Smooth muscle cell (in vitro differentiated cells): Measurements from ENCODE around the gene SIVA1. TPM values are rescaled to one million over a fixed set of nuclear protein-coding genes. Genes with fewer than 3 reads are reported as not detected.

Source experiments
- DNase-seq: peaks from one replicate; lab custom pipeline; 2025; ENCODE audit not compliant: unreplicated experiment; lab: John Stamatoyannopoulos, UW
- H2AFZ ChIP-seq: fragments of 200-600 bp; sonication (generic); 2 replicates; pipeline ENCODE4 v1.6.0; 2016; ENCODE audit warnings: antibody characterized with exemption, low read depth, mild to moderate bottlenecking
- H3F3A ChIP-seq: fragments of 200-600 bp; sonication (generic); 2 replicates; pipeline ENCODE4 v1.6.0; 2017; ENCODE audit warnings: antibody characterized with exemption, low read depth
- H3K27ac ChIP-seq: fragments of 200-600 bp; sonication (generic); 2 replicates; pipeline ENCODE4 v1.5.1; 2016; ENCODE audit warnings: low read depth, mild to moderate bottlenecking
- H3K27me3 ChIP-seq: fragments of 200-600 bp; sonication (generic); 2 replicates; pipeline ENCODE4 v1.6.1; 2016; ENCODE audit warnings: low read depth, mild to moderate bottlenecking
- H3K36me3 ChIP-seq: fragments of 200-600 bp; sonication (generic); 2 replicates; pipeline ENCODE4 v1.5.1; 2016; ENCODE audit warnings: low read depth
- H3K4me1 ChIP-seq: fragments of 200-600 bp; sonication (generic); 2 replicates; pipeline ENCODE4 v1.5.1; 2016; ENCODE audit warnings: low read depth
- H3K4me2 ChIP-seq: fragments of 200-600 bp; sonication (generic); 2 replicates; pipeline ENCODE4 v1.6.0; 2016; ENCODE audit warnings: mild to moderate bottlenecking
- H3K4me3 ChIP-seq: fragments of 200-600 bp; sonication (generic); 2 replicates; pipeline ENCODE4 v1.5.1; 2016; ENCODE audit warnings: mild to moderate bottlenecking
- H3K79me2 ChIP-seq: fragments of 200-600 bp; sonication (generic); 2 replicates; pipeline ENCODE4 v1.6.0; 2016; ENCODE audit warnings: low read depth, mild to moderate bottlenecking
- H3K9ac ChIP-seq: fragments of 200-600 bp; sonication (generic); 2 replicates; pipeline ENCODE4 v1.6.0; 2016; ENCODE audit warnings: low read depth
- H3K9me3 ChIP-seq: fragments of 200-600 bp; sonication (generic); replicated peaks from 2 replicates; pipeline ENCODE4 v1.5.1; 2016; ENCODE audit warnings: low read depth
- H4K20me1 ChIP-seq: fragments of 200-600 bp; sonication (generic); 2 replicates; pipeline ENCODE4 v1.6.0; 2016; ENCODE audit warnings: low read depth
- WGBS: methylation state at CpG from one replicate; pipeline ENCODE4 v1.1.7; 2016; ENCODE audit warnings: low lambda C conversion rate; 5-methylcytosine and 5-hydroxymethylcytosine counted together
- polyA plus RNA-seq: library from polyadenylated mRNA; unstranded; fragments of >200 nt; fragmentation: Nextera tagmentation; extraction: Ambion mirVana; gene quantifications from 2 replicates; pipeline ENCODE4 v1.2.1, GENCODE V29; 2016
- total RNA-seq: library from RNA; depleted of rRNA; stranded (reverse); fragments of >200 nt; gene quantifications from 2 replicates; pipeline ENCODE4 v1.2.3, GENCODE V29; 2014
- TF ChIP-seq, protein P1 (sequence below): fragments of 200-600 bp; sonication (generic); IDR thresholded peaks from 2 replicates; pipeline ENCODE4 v1.5.1; 2017; ENCODE audit warnings: borderline replicate concordance, mild to moderate bottlenecking, antibody characterized with exemption; ENCODE audit not compliant: insufficient read depth, poor library complexity, severe bottlenecking

Gene SIVA1
- total and polyA plus RNA-seq, 2 experiments from 2014 or later = 78.5 to 118 TPM

DNA sequence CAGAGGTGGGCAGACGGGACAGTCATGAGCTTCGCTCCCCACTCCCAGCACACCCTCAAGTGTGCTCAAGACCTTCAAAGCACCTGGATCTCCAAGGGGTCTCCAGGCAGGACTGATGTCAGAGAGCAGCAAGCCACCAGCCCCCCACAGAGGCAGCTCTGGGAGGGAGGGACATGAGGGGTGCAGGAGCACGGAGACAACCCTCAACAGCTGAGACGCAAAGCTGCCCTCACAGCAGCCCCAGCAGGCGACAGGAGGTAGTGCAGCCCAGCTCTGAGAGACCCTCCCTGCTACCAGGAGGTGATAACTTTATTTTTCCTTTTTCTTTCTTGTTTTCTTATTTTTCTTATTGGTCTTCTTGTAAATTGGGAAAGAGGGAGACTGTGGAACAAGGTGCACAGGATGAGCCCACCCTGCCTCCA is 17.9 kb downstream of the SIVA1 start:
- 100% methylated on average over 5 of the region's 5 CpGs for WGBS
- TF ChIP-seq, protein P1, sequence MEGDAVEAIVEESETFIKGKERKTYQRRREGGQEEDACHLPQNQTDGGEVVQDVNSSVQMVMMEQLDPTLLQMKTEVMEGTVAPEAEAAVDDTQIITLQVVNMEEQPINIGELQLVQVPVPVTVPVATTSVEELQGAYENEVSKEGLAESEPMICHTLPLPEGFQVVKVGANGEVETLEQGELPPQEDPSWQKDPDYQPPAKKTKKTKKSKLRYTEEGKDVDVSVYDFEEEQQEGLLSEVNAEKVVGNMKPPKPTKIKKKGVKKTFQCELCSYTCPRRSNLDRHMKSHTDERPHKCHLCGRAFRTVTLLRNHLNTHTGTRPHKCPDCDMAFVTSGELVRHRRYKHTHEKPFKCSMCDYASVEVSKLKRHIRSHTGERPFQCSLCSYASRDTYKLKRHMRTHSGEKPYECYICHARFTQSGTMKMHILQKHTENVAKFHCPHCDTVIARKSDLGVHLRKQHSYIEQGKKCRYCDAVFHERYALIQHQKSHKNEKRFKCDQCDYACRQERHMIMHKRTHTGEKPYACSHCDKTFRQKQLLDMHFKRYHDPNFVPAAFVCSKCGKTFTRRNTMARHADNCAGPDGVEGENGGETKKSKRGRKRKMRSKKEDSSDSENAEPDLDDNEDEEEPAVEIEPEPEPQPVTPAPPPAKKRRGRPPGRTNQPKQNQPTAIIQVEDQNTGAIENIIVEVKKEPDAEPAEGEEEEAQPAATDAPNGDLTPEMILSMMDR = peak; percentile 44
- H3K4me2 ChIP-seq = no peak overlapping the region
- no peak overlapping the region for H3K4me3 ChIP-seq
- no peaks in the 10 kb centered on the region for H3K79me2 ChIP-seq
- no peak overlapping the region for H2AFZ ChIP-seq
- no peak for DNase-seq
- H3K4me1 ChIP-seq = peaks cover 5% of the 10 kb centered on the region
- peaks cover 5% of the 10 kb centered on the region for H3F3A ChIP-seq
- no peak overlapping the region for H3K9ac ChIP-seq
- H4K20me1 ChIP-seq = peaks cover 5% of the 10 kb centered on the region
- H3K27me3 ChIP-seq = no peaks in the 10 kb centered on the region
- no peaks in the 10 kb centered on the region for H3K9me3 ChIP-seq
- no peaks in the 10 kb centered on the region for H3K36me3 ChIP-seq
- H3K27ac ChIP-seq = no peak overlapping the region

DNA sequence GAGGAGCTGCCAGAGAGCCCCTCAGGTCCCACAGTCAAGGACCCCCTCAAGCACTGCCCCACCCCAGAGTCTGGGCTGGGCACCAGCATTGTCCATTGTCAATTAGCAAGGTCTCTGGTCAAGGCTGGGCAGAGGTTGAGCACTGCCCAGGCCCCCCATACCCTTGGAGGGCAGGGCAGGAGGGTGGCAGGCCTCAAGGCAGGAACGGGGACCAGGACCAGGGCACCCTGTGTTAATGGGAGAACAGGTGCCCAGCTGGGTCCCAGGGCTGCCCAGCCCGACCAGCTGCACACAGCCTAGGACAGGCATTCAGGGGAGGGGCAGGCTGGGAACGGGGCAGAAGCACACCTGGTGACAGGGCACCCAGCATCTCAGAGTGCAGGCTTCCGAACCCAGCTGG is 18.4 kb downstream of the SIVA1 start:
- no peaks in the 10 kb centered on the region for H3K79me2 ChIP-seq
- H3K4me1 ChIP-seq = peaks cover 5% of the 10 kb centered on the region
- H3K27ac ChIP-seq = no peak overlapping the region
- H3K27me3 ChIP-seq = no peaks in the 10 kb centered on the region
- peaks cover 10% of the 10 kb centered on the region for H4K20me1 ChIP-seq
- no peak for DNase-seq
- H3F3A ChIP-seq = peaks cover 5% of the 10 kb centered on the region
- WGBS = 100% methylated on average over 4 of the region's 4 CpGs
- TF ChIP-seq, protein P1 = no peak
- no peaks in the 10 kb centered on the region for H3K36me3 ChIP-seq
- no peak overlapping the region for H2AFZ ChIP-seq
- no peaks in the 10 kb centered on the region for H3K9me3 ChIP-seq
- no peak overlapping the region for H3K4me3 ChIP-seq
- H3K9ac ChIP-seq = no peak overlapping the region
- no peak overlapping the region for H3K4me2 ChIP-seq

DNA sequence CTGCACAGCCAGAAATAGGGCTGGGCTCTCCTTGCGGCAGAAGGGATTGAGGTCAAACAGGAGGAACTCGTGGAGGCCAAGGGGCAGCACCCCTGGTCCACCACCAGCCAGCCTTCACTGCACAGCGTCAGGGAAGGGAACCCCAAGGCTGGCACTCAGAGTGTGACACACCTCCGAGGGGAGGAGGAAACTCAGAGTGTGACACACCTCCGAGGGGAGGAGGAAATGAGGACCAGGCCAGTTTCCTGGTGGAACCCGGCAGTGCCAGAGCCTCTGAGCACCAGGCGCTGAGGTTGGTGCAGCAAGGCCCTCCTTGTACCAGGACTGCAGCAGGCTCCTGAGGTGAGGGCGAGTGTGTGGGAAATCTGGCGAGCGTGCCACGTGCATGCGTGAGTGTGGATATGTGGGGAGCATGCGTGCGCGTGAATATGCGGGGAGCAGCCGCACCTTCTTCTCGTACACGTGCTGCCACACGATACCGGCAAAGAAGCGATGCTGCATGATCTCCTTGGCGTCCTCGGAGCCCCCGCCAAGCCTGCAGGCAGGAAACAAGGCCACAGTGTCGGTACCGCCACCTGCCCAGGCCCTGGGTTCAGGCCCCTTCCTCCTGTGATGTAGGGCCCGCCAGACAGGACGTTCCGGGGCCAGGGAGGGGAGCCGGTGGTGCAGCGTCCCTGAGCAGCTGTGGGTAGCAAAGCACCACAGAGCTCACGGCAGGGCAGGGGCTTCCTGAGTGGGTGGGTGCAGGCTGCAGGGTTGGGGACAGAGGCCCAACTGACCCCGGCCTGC is 19.2 kb downstream of the SIVA1 start:
- no peaks in the 10 kb centered on the region for H3K27me3 ChIP-seq
- H3K36me3 ChIP-seq = no peaks in the 10 kb centered on the region
- H3K4me1 ChIP-seq = peaks cover 5% of the 10 kb centered on the region
- no peaks in the 10 kb centered on the region for H3K9me3 ChIP-seq
- no peak overlapping the region for H3K4me2 ChIP-seq
- no peak for DNase-seq
- 98% methylated on average over 33 of the region's 34 CpGs for WGBS
- H3K79me2 ChIP-seq = no peaks in the 10 kb centered on the region
- TF ChIP-seq, protein P1 = no peak
- peaks cover 17% of the 10 kb centered on the region for H4K20me1 ChIP-seq
- no peak overlapping the region for H3K27ac ChIP-seq
- H3F3A ChIP-seq = peaks cover 5% of the 10 kb centered on the region
- H3K9ac ChIP-seq = no peak overlapping the region
- no peak overlapping the region for H2AFZ ChIP-seq
- no peak overlapping the region for H3K4me3 ChIP-seq
